HG03135 (cell line): ENCODE measurements around the gene RPRM.
"Not testable (repeated sequence)": the region's sequence is repeated elsewhere in the genome, so short reads cannot be mapped to it uniquely, and the experiment has no call there.

Source experiments
- ATAC-seq: cut with Tn5 transposase; IDR thresholded peaks from one replicate; pipeline ENCODE4 v1.9.1; 2021; ENCODE audit warnings: mild to moderate bottlenecking, moderate library complexity; ENCODE audit not compliant: unreplicated experiment

RPRM gene

GRCh38 chr2:153461453-153461852, 17.1 kb downstream of the RPRM start:
- no peak for ATAC-seq

GRCh38 chr2:153455861-153456260, 22.7 kb downstream of the RPRM start:
- ATAC-seq: no peak

- ATAC-seq: no peak
Measured at GRCh38 chr2:153455403-153455802, 23.2 kb downstream of the RPRM start.

- ATAC-seq: no peak
Measured at GRCh38 chr2:153451611-153452010, 27.0 kb downstream of the RPRM start.

GRCh38 chr2:153443106-153443505, 35.5 kb downstream of the RPRM start:
- ATAC-seq: no peak

- not testable (repeated sequence) for ATAC-seq
Measured at GRCh38 chr2:153442616-153443015, 35.9 kb downstream of the RPRM start.

- ATAC-seq: not testable (repeated sequence)
Measured at GRCh38 chr2:153440090-153440489, 38.5 kb downstream of the RPRM start.

- no peak for ATAC-seq
Measured at GRCh38 chr2:153433403-153433802, 45.2 kb downstream of the RPRM start.

GRCh38 chr2:153432381-153432780, 46.2 kb downstream of the RPRM start:
- ATAC-seq: no peak

- no peak for ATAC-seq
Measured at GRCh38 chr2:153431114-153431513, 47.4 kb downstream of the RPRM start.
